IMR-90 (cell line): Measurements from ENCODE around the gene CDC14A. TPM values are rescaled to one million over a fixed set of nuclear protein-coding genes. Genes with fewer than 3 reads are reported as not detected.

Experiments used
- ATAC-seq: fragments of 200-7000 bp; cut with Tn5 transposase; 2 replicates; pipeline ENCODE4 v1.9.1; 2020; ENCODE audit warnings: low read depth, mild to moderate bottlenecking, moderate library complexity
- BruUV-seq: library from RNA; stranded (reverse); fragments of 400-500 nt; replicated peaks from 2 replicates; lab custom pipeline; 2021; lab: Mats Ljungman, UMichigan
- CTCF ChIA-PET: fragments of 300-600 bp; formaldehyde crosslinking; extraction: SDS; loops from one replicate; lab custom pipeline; 2021; ENCODE audit warnings: antibody characterized with exemption; lab: Yijun Ruan, JAX
- POLR2A ChIA-PET: fragments of 300-600 bp; sonication (Branson Sonifier 250); formaldehyde crosslinking; loops from one replicate; lab custom pipeline; 2022; ENCODE audit warnings: antibody characterized with exemption; ENCODE audit not compliant: unreplicated experiment; lab: Charles Lee
- DNase-seq: peaks from one replicate; pipeline ENCODE4 v3.0.0; 2013
- H2AFZ ChIP-seq: replicated peaks from 2 replicates; pipeline ENCODE3; 2013; ENCODE audit warnings: low read length, mild to moderate bottlenecking; ENCODE audit not compliant: poor library complexity
- H2AK5ac ChIP-seq: 2 replicates; pipeline ENCODE4 v1.6.1; 2013; ENCODE audit warnings: low read depth, low read length, inconsistent platforms
- H2AK9ac ChIP-seq: replicated peaks from 2 replicates; pipeline ENCODE3; 2013; ENCODE audit warnings: mild to moderate bottlenecking, low read depth, low read length, moderate library complexity; ENCODE audit not compliant: poor library complexity
- H2BK120ac ChIP-seq: 2 replicates; pipeline ENCODE4 v1.6.1; 2013; ENCODE audit warnings: low read depth, low read length, inconsistent platforms
- H2BK15ac ChIP-seq: 3 replicates; pipeline ENCODE4 v1.6.1; 2013; ENCODE audit warnings: low read depth, low read length, inconsistent platforms
- H2BK20ac ChIP-seq: 2 replicates; pipeline ENCODE4 v1.6.1; 2013; ENCODE audit warnings: low read depth, mild to moderate bottlenecking, inconsistent platforms, low read length, moderate library complexity
- H2BK5ac ChIP-seq: 2 replicates; pipeline ENCODE4 v1.6.1; 2013; ENCODE audit warnings: mild to moderate bottlenecking, low read depth, low read length, inconsistent platforms; ENCODE audit not compliant: poor library complexity, severe bottlenecking
- H3K14ac ChIP-seq: replicated peaks from 2 replicates; pipeline ENCODE4 v1.6.1; 2013; ENCODE audit warnings: low read depth, low read length, inconsistent platforms
- H3K18ac ChIP-seq: 2 replicates; pipeline ENCODE4 v1.6.1; 2013; ENCODE audit warnings: low read depth, low read length, control low read depth
- H3K23ac ChIP-seq: 2 replicates; pipeline ENCODE4 v1.6.1; 2013; ENCODE audit warnings: low read depth, low read length, inconsistent platforms
- H3K27ac ChIP-seq: 2 replicates; pipeline ENCODE4 v1.5.1; 2013; ENCODE audit warnings: mild to moderate bottlenecking, control low read depth, low read length; ENCODE audit not compliant: insufficient read depth
- H3K27me3 ChIP-seq: 2 replicates; pipeline ENCODE4 v1.6.1; 2013; ENCODE audit warnings: low read length; ENCODE audit not compliant: control insufficient read depth, insufficient read depth
- H3K36me3 ChIP-seq: 2 replicates; pipeline ENCODE4 v1.6.1; 2013; ENCODE audit warnings: low read length, mixed read lengths; ENCODE audit not compliant: control insufficient read depth, insufficient read depth
- H3K4ac ChIP-seq: 2 replicates; pipeline ENCODE4 v1.6.1; 2013; ENCODE audit warnings: low read depth, low read length, inconsistent platforms
- H3K4me1 ChIP-seq: 2 replicates; pipeline ENCODE4 v1.6.1; 2013; ENCODE audit warnings: low read length, mixed read lengths; ENCODE audit not compliant: control insufficient read depth, insufficient read depth
- H3K4me2 ChIP-seq: 2 replicates; pipeline ENCODE4 v1.6.1; 2013; ENCODE audit warnings: low read depth, mild to moderate bottlenecking, control low read depth, low read length, moderate library complexity
- H3K4me3 ChIP-seq: 2 replicates; pipeline ENCODE4 v1.5.1; 2013; ENCODE audit warnings: low read depth, mild to moderate bottlenecking, control low read depth, low read length, moderate library complexity; ENCODE audit not compliant: insufficient read depth
- H3K56ac ChIP-seq: 2 replicates; pipeline ENCODE4 v1.6.1; 2013; ENCODE audit warnings: low read length, inconsistent platforms; ENCODE audit not compliant: insufficient read depth; ENCODE audit errors: extremely low read depth
- H3K79me1 ChIP-seq, 2 experiments: 2 replicates each; pipeline ENCODE4 v1.6.1; 2013; ENCODE audit warnings: low read length in 2 of 2, inconsistent platforms in 1 of 2, low read depth in 1 of 2
- H3K9ac ChIP-seq: 2 replicates; pipeline ENCODE4 v1.6.1; 2013; ENCODE audit warnings: low read depth, low read length, control low read depth
- H3K9me1 ChIP-seq: 2 replicates; pipeline ENCODE4 v1.6.1; 2013; ENCODE audit warnings: low read length, inconsistent platforms; ENCODE audit not compliant: insufficient read depth
- H3K9me3 ChIP-seq: 2 replicates; pipeline ENCODE4 v1.6.1; 2013; ENCODE audit warnings: low read length; ENCODE audit not compliant: control insufficient read depth, insufficient read depth
- H4K20me1 ChIP-seq: 2 replicates; pipeline ENCODE4 v1.6.1; 2013; ENCODE audit warnings: low read length, inconsistent platforms; ENCODE audit not compliant: insufficient read depth
- H4K5ac ChIP-seq: 2 replicates; pipeline ENCODE4 v1.6.1; 2013; ENCODE audit warnings: mild to moderate bottlenecking, low read depth, low read length, control low read depth
- H4K8ac ChIP-seq, 2 experiments: 2 replicates each; pipeline ENCODE4 v1.6.1; 2013; ENCODE audit warnings: low read depth in 2 of 2, low read length in 2 of 2, control low read depth in 1 of 2, inconsistent platforms in 1 of 2
- H4K91ac ChIP-seq: 2 replicates; pipeline ENCODE4 v1.6.1; 2013; ENCODE audit warnings: low read depth, low read length, inconsistent platforms; ENCODE audit not compliant: insufficient read depth
- BHLHE40 ChIP-seq: fragments of 150-350 bp; IDR thresholded peaks from 2 replicates; pipeline ENCODE4 v1.6.1; 2016; ENCODE audit warnings: mild to moderate bottlenecking, low read depth, low read length
- SMC3 ChIP-seq: fragments of 150-350 bp; IDR thresholded peaks from 2 replicates; pipeline ENCODE4 v1.6.1; 2016; ENCODE audit warnings: low read depth, mild to moderate bottlenecking, antibody characterized with exemption, low read length, moderate library complexity
- USF2 ChIP-seq: fragments of 150-350 bp; IDR thresholded peaks from 2 replicates; pipeline ENCODE4 v1.6.1; 2017; ENCODE audit warnings: mild to moderate bottlenecking, antibody characterized with exemption, low read length, low read depth
- WGBS, 2 experiments: methylation state at CpG; one replicate each; pipeline versions ENCODE4 v1.1.5 to v1.1.7; 2013; ENCODE audit warnings: missing lambda C conversion rate in 2 of 2; ENCODE audit not compliant: insufficient read length in 1 of 2; ENCODE audit errors: extremely low coverage in 2 of 2; 5-methylcytosine and 5-hydroxymethylcytosine counted together
- dilution Hi-C: fragments of 300-500 bp; cut with HindIII; formaldehyde crosslinking; loops from one replicate; pipeline ENCODE4 v1.14.3; 2018; ENCODE audit warnings: low sequenced_read_pairs; ENCODE audit not compliant: unreplicated experiment
- in situ Hi-C: fragments of 300-500 bp; cut with MboI; formaldehyde crosslinking; loops from 3 replicates; pipeline ENCODE4 v1.14.3; 2019; ENCODE audit warnings: low sequenced_read_pairs, inconsistent platforms, mixed read lengths
- intact Hi-C: fragments of 100-400 bp; cut with micrococcal nuclease; formaldehyde crosslinking; loops from 2 replicates; pipeline ENCODE4 v1.10.0; 2022
- polyA plus RNA-seq, 3 experiments: library from polyadenylated mRNA; depleted of rRNA; stranded (reverse); fragments of >200 nt; gene quantifications; 2 replicates each; pipeline ENCODE4 v1.2.3, GENCODE V29; 2012; ENCODE audit warnings: low replicate concordance in 1 of 3
- total RNA-seq: library from RNA; depleted of rRNA; stranded (reverse); fragments of >200 nt; gene quantifications from 2 replicates; pipeline ENCODE4 v1.2.3, GENCODE V29; 2012

The CDC14A gene
- total and polyA plus RNA-seq, 2 of the 4 experiments (the other 2 are of a cell fraction) = 1.7 to 3.0 TPM

- Histone ChIP-seq H3K79me1 (no peaks in the 10 kb centered on the region), H3K56ac (no peak overlapping the region), H2AK5ac (no peak overlapping the region), H2BK120ac (peak overlapping the region; percentile 28; the same call in 1 of the 2 replicates), H2BK5ac (peak overlapping the region; percentile 50), H3K9me3 (no peaks in the 10 kb centered on the region), H2BK15ac (0 out of 3 replicates have a peak overlapping the region, but pooled peaks have one; percentile 24), H3K27me3 (no peaks in the 10 kb centered on the region), H3K4me1 (peaks cover 4% of the 10 kb centered on the region; the same call in 1 of the 2 replicates), H3K27ac (no peak overlapping the region), H2BK20ac (peak overlapping the region; percentile 29; the same call in 1 of the 2 replicates), H3K23ac (no peak overlapping the region), H3K36me3 (no peaks in the 10 kb centered on the region), H3K9me1 (peaks cover 2% of the 10 kb centered on the region; the same call in 1 of the 2 replicates), H2AFZ (peak overlapping the region; percentile 54), H3K4me2 (peak overlapping the region; percentile 57; the same call in 1 of the 2 replicates), H4K91ac (0 out of 2 replicates have a peak overlapping the region, but pooled peaks have one; percentile 44), H3K18ac (peak overlapping the region; percentile 49; the same call in 1 of the 2 replicates), H4K5ac (peak overlapping the region; percentile 64; the same call in 1 of the 2 replicates), H3K4me3 (no peak overlapping the region), H3K14ac (peak overlapping the region; percentile 0; the same call in 1 of the 2 replicates), H4K8ac (peak overlapping the region in 1 of 2 experiments; percentile 45; a peak in 1 of 4 replicates), H2AK9ac (no peak overlapping the region), H3K9ac (no peak overlapping the region), H3K4ac (peak overlapping the region; percentile 47), H4K20me1 (no peaks in the 10 kb centered on the region)
- intact Hi-C loops (loop anchor here (5.0 kb wide), 1 partner anchor 77 kb away; no protein-coding TSS in a partner anchor), in situ Hi-C loops (no loop called here), dilution Hi-C loops (no loop called here)
- DNase-seq = peak; percentile 86
- 62% methylated on average over 5 of the region's 7 CpGs; no CpG with 5 or more reads in 1 of the 2 experiments for WGBS, 2 experiments
- BruUV-seq = no TSS peak
- TF ChIP-seq BHLHE40 (no peak), USF2 (no peak), SMC3 (no peak)
- POLR2A ChIA-PET = no interaction called here
- ATAC-seq = peak; percentile 89
- CTCF ChIA-PET = no interaction called here
These were observed 91.7 kb downstream of the CDC14A start for GRCh38 chr1:100443811-100444571.
